HCT116 (cell line): ENCODE data around the gene RGS7. TPM values are rescaled to one million over a fixed set of nuclear protein-coding genes. Genes with fewer than 3 reads are reported as not detected.

Experiments used
- ATAC-seq: fragments of 200-7000 bp; cut with Tn5 transposase; 2 replicates; pipeline ENCODE4 v1.9.1; 2020; ENCODE audit warnings: mild to moderate bottlenecking, moderate library complexity
- BruUV-seq: library from RNA; stranded (reverse); fragments of 400-500 nt; replicated peaks from 2 replicates; lab custom pipeline; 2021; lab: Mats Ljungman, UMichigan
- CTCF ChIA-PET: fragments of 300-600 bp; sonication (Branson Sonifier 250); formaldehyde crosslinking; loops from one replicate; lab custom pipeline; 2021; ENCODE audit warnings: antibody characterized with exemption; lab: Charles Lee
- POLR2A ChIA-PET: fragments of 300-600, 350-600 bp; sonication (Branson Sonifier 250); formaldehyde crosslinking; loops from one replicate; lab custom pipeline; 2021; ENCODE audit warnings: antibody characterized with exemption; lab: Charles Lee
- RAD21 ChIA-PET, 2 experiments: fragments of 300-600 bp; sonication (Branson Sonifier 250); formaldehyde crosslinking; loops; one replicate each; lab custom pipeline; 2023; ENCODE audit warnings: low total read pairs in 2 of 2; ENCODE audit not compliant: uncharacterized antibody in 2 of 2, unreplicated experiment in 2 of 2, low non-redundant PET in 1 of 2; lab: Charles Lee
- DNase-seq: peaks from one replicate; pipeline ENCODE4 v3.0.0-alpha.2; 2010; ENCODE audit warnings: low read depth, low spot score
- H2AFZ ChIP-seq: fragments of 200-600 bp; shearing (Covaris generic), sonication (generic); 2 replicates; pipeline ENCODE4 v1.6.1; 2017; ENCODE audit warnings: low read depth, mixed run types, mixed read lengths, antibody characterized with exemption, low read length; ENCODE audit not compliant: poor library complexity, severe bottlenecking
- H3K27ac ChIP-seq: 2 replicates; pipeline ENCODE4 v1.5.1; 2012; ENCODE audit warnings: low read depth, low read length
- H3K27me3 ChIP-seq: fragments of 200-600 bp; sonication (generic); 2 replicates; pipeline ENCODE4 v1.6.1; 2016; ENCODE audit warnings: mixed run types, low read length, mixed read lengths; ENCODE audit not compliant: insufficient read depth
- H3K36me3 ChIP-seq, 2 experiments: fragments of 200-500 bp in 1 of 2; fragments of 200-600 bp in 1 of 2; sonication (Bioruptor generic) in 1 of 2; sonication (generic) in 1 of 2; 2 replicates each; pipeline versions ENCODE4 v1.5.1 to v1.6.1; 2014 to 2016; ENCODE audit warnings: low read length in 2 of 2, inconsistent platforms in 1 of 2, mixed read lengths in 1 of 2, mixed run types in 1 of 2; ENCODE audit not compliant: insufficient read depth in 2 of 2, control insufficient read depth in 1 of 2
- H3K4me1 ChIP-seq, 2 experiments: fragments of 200-600 bp in 1 of 2; sonication (generic) in 1 of 2; 2 replicates each; pipeline versions ENCODE4 v1.5.1 to v1.6.1; 2012 to 2017; ENCODE audit warnings: low read length in 2 of 2, inconsistent platforms in 1 of 2, mild to moderate bottlenecking in 1 of 2, mixed read lengths in 1 of 2, mixed run types in 1 of 2, moderate library complexity in 1 of 2; ENCODE audit not compliant: insufficient read depth in 2 of 2, control insufficient read depth in 1 of 2
- H3K4me2 ChIP-seq: fragments of 200-600 bp; sonication (generic); 2 replicates; pipeline ENCODE4 v1.6.1; 2017; ENCODE audit warnings: mixed run types, low read length, mixed read lengths
- H3K4me3 ChIP-seq, 2 experiments: fragments of 200-600 bp in 1 of 2; sonication (generic) in 1 of 2; replicated peaks in 1 of 2; 2 replicates each; pipeline ENCODE4 v1.5.1; 2011 to 2016; ENCODE audit warnings: low read length in 2 of 2, control low read depth in 1 of 2, low read depth in 1 of 2, mild to moderate bottlenecking in 1 of 2, mixed read lengths in 1 of 2, mixed run types in 1 of 2
- H3K79me2 ChIP-seq: fragments of 200-600 bp; sonication (generic); 2 replicates; pipeline ENCODE4 v1.6.1; 2017; ENCODE audit warnings: mild to moderate bottlenecking, mixed run types, low read length, moderate library complexity, mixed read lengths; ENCODE audit not compliant: insufficient read depth
- H3K9ac ChIP-seq: fragments of 200-600 bp; sonication (generic); 2 replicates; pipeline ENCODE4 v1.6.1; 2016; ENCODE audit warnings: low read length, mixed read lengths
- H3K9me2 ChIP-seq: fragments of 200-600 bp; sonication (generic), shearing (Covaris generic); 2 replicates; pipeline ENCODE4 v1.6.1; 2017; ENCODE audit warnings: mixed run types, mild to moderate bottlenecking, moderate library complexity; ENCODE audit not compliant: insufficient read depth
- H3K9me3 ChIP-seq, 2 experiments: fragments of 200-500 bp in 1 of 2; fragments of 200-600 bp in 1 of 2; sonication (Bioruptor generic) in 1 of 2; sonication (generic) in 1 of 2; 2 replicates each; pipeline ENCODE4 v1.6.1; 2014 to 2017; ENCODE audit warnings: low read length in 2 of 2, mixed read lengths in 2 of 2, inconsistent platforms in 1 of 2, low read depth in 1 of 2, mild to moderate bottlenecking in 1 of 2, mixed run types in 1 of 2, moderate library complexity in 1 of 2; ENCODE audit not compliant: control insufficient read depth in 1 of 2, insufficient read depth in 1 of 2
- H4K20me1 ChIP-seq: fragments of 200-600 bp; sonication (generic), shearing (Covaris generic); 2 replicates; pipeline ENCODE4 v1.6.1; 2017; ENCODE audit warnings: mixed run types, mild to moderate bottlenecking, moderate library complexity; ENCODE audit not compliant: insufficient read depth
- EZH2phosphoT487 ChIP-seq: fragments of 200-600 bp; IDR thresholded peaks from 2 replicates; pipeline ENCODE4 v1.6.1; 2018; ENCODE audit warnings: antibody characterized with exemption, borderline replicate concordance
- FOSL1 ChIP-seq: IDR thresholded peaks from 2 replicates; pipeline ENCODE4 v1.6.1; 2012; ENCODE audit warnings: low read depth
- REST ChIP-seq: IDR thresholded peaks from 2 replicates; pipeline ENCODE4 v1.6.1; 2012; ENCODE audit warnings: low read depth
- ZFX ChIP-seq: fragments of 450-650 bp; IDR thresholded peaks from 2 replicates; pipeline ENCODE4 v1.6.1; 2017
- intact Hi-C: fragments of 100-400 bp; cut with micrococcal nuclease; formaldehyde crosslinking; loops from 2 replicates; pipeline ENCODE4 v1.10.0; 2022
- total RNA-seq: library from RNA; stranded (reverse); gene quantifications from one replicate; pipeline ENCODE4 v1.2.1, GENCODE V29; 2021; ENCODE audit not compliant: unreplicated experiment

Gene RGS7
- total RNA-seq, 1 experiment from 2014 or later: not detected

DNA sequence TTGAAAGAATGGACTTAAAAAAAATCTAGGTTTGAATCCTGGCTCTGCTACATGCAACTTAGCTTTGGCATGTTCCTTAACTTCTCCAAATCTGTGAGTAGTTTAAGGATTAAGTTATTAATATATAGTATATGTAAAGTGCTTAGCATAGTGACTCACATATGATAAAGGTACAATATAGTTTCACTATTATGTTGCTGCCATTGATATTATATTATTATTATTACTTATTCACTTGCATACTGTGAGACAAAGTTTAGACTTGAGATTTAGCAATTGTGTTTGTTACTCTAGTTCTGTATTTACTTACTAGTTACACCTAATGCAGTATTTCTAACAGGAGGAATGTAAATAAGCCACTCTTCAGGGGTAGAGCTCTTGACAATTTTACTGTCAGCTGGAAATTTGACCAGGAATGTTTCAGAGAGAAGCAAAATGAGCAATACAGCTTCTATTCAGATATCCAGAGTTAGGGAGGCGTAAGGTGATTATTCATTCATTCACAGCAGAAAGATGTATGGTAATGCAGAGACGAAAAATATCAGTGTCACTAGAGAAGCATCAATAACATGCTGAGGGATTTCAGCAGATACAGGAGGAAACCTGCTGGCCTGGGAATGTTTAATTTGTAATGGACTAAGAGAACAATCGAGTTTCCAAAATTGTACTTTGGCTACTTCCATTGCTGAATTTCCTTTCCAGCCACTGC lies 25.5 kb downstream of the RGS7 start (continued):
- no peak for TF ChIP-seq ZFX
- TF ChIP-seq EZH2phosphoT487: no peak

DNA sequence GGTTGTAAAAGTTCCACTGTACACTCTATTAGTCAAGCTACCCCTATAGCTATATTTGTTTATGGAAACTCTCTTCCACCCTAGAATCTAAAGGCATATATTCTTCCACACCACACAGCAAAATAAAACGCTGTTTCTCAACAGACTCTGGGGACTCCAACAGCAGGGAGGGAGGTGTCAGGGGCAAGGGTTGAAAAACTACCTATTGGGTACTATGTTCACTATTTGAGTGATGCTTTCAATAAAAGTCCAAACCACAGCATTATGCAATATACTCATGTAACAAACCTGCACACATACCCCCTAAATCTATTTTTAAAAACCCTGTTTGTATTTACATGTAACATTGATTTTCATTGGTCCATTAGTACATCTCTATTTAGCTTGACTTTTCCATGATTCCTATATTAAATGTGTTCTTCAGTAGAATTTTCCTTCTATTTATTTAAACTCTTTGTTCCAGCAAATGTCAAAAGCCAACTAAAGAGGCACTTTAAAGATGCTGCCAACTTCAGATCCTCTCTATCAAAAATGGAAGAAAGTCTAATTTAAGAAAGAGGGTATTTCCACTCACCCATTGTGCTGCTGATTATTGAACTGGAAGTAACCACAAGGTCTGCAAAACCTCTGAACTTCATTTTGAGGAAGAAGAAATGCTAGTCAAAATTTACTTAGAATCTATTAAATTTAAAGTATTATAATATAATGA lies 26.2 kb downstream of the RGS7 start:
- TF ChIP-seq REST (no peak), ZFX (no peak), FOSL1 (no peak)
- H3K4me3 ChIP-seq: no peak overlapping the region
- RAD21 ChIA-PET: no interaction called here
- intact Hi-C loops: no loop called here
- BruUV-seq: no TSS peak
- ATAC-seq (no peak), DNase-seq (no peak)
- no peaks in the 10 kb centered on the region for H3K79me2 ChIP-seq
- H3K9me2 ChIP-seq: no peaks in the 10 kb centered on the region
- no peak overlapping the region for H3K4me2 ChIP-seq
- POLR2A ChIA-PET: no interaction called here
- H3K27me3 ChIP-seq: no peaks in the 10 kb centered on the region
- no peaks in the 10 kb centered on the region for H3K4me1 ChIP-seq
- CTCF ChIA-PET: no interaction called here
- no peak overlapping the region for H3K9ac ChIP-seq
- no peak overlapping the region for H3K27ac ChIP-seq
- H4K20me1 ChIP-seq: no peaks in the 10 kb centered on the region
- H3K9me3 ChIP-seq: no peaks in the 10 kb centered on the region
- H2AFZ ChIP-seq: no peak overlapping the region
- no peaks in the 10 kb centered on the region for H3K36me3 ChIP-seq
